ENCODE results near the gene CHST11.

CHST11 gene

GRCh38 chr12:104503191-104503590 is 46.4 kb downstream of the CHST11 start:
- DNase-seq (ENCODE audit: low read depth in 2 of 2): no peak

- no peak for DNase-seq (ENCODE audit: low read depth in 2 of 2)
Measured at GRCh38 chr12:104504146-104504545, 47.4 kb downstream of the CHST11 start.

- no peak for DNase-seq (ENCODE audit: low read depth in 2 of 2)
Measured at GRCh38 chr12:104505095-104505818, 48.5 kb downstream of the CHST11 start.

- no peak for DNase-seq (ENCODE audit: low read depth in 2 of 2)
Measured at GRCh38 chr12:104506676-104507401, 50.1 kb downstream of the CHST11 start.

GRCh38 chr12:104507672-104508071 is 50.9 kb downstream of the CHST11 start:
- no peak for DNase-seq (ENCODE audit: low read depth in 2 of 2)

DNA sequence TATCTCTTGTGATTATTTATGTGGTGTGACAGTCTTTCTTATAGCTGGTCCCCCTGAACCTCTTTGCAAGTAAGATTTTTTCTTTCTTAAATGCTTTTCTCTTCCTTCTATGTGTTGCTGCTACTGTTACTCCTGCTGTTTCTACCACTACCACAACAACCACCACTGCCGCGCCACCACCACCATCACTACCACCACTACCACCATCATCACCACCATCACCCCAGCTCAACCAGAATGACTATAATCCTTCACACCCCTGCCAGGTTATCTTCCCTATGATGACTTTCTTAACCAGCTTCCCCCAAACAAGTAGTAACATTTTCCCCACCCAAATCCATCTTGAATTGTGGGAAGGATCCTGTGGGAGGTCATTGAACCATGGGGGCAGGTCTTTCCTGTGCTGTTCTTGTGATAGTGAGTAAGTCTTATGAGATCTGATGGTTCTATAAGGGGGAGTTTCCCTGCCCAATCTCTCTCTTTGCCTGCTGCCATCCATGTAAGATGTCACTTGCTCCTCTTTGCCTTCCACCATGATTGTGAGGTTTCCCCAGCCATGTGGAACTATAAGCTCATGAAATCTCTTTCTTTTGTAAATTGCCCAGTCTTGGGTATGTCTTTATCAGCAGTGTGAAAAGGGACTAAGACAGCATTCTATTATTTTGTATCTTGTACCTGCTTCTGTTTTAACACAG is 52.2 kb downstream of the CHST11 start:
- no peak for DNase-seq (ENCODE audit: low read depth in 2 of 2)

DNA sequence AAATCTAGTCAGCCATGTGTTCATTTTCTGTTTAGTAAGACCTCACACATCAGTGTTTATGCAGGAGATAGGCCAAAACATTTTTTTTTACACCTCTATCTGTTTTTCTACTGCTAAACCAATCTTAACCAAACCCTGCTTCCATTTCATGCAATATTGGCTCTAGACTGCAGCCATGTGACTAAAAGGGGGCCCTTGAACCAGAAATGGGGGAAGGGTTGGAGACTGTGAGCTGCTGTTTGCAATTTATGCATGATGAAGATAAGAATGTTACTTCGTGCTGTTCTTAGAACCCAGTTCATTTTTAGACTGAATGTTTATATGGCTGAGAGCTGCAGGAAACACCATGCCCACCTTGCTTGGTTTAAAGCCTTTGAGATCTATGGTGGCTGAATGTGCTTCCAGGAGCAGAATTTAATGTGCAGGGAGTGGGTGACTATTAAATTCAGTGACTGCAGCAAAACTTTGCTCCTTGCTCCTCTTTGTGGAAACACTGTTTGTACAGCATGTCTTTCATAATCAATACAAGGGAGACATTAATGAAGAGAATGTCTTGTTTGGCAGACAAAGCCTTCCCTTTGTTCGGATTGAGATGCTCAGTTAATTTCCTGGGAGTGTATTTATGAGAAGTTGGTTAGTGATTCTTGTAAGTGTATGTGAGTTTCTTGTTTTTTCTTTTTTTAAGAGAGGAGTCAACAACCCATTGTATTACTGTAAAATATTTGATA is 53.6 kb downstream of the CHST11 start:
- DNase-seq (ENCODE audit: low read depth in 2 of 2): no peak

GRCh38 chr12:104510873-104511440 is 54.2 kb downstream of the CHST11 start:
- no peak for DNase-seq (ENCODE audit: low read depth in 2 of 2)

DNA sequence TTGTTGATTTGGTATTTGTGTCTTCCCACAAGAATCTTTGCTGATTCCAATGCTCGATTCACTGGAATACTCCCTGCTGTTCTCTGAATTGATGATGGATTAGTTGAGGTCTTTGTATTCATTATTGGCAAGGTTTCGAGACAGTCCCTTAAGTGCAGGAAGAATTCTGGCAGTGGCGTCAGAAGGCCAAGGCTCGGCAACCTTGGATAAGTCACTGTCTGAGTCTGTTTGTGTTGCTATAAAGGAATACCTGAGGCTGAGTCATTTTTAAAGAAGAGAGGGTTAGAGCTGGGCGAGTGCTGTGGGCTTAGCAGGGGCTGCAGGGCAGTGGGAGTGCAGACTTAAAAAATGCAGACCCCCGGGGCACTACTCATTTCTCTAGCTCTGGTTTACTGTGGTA is 56.9 kb downstream of the CHST11 start:
- no peak for DNase-seq (ENCODE audit: low read depth in 2 of 2)

- no peak for DNase-seq (ENCODE audit: low read depth in 2 of 2)
Measured at GRCh38 chr12:104514092-104514810, 57.5 kb downstream of the CHST11 start.

DNA sequence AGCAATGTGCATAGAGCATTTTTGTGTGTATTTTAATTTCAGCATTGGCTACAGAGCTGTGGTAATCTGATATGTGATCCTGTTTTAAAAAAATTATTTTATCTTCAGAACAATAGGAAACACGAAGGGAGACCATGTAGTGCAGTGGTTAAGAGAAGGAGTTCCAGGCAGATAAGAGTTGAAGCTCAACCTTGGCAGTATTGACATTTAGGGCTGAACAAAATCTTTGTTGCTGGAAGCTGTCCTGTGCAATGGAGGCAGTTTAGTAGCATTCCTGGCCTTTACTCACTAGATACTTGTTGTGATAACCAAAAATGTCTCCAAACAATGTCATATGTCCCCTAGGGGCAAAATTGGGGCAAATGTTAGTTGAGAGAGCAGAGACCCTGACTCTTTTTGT is 59.2 kb downstream of the CHST11 start:
- no peak for DNase-seq (ENCODE audit: low read depth in 2 of 2)

DNA sequence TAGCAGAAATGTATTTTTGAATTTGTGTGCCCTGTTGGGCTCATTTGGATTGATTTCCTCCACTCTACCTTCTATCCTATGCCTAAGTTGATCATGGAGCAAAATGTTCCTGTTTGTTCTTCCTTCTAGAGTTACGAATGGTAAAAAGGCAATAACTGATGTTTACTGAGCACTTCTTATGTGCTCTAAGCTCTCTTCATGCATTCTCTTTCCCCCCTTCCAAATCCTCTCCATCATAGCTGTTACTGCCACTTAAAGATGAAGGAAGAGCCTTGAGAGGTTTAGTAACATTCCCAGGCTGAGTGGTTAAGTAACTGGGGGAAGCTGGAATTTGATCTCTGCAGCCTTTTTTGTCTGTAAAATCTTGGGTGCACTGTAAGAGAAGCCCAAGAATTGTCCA is 60.1 kb downstream of the CHST11 start:
- DNase-seq (ENCODE audit: low read depth in 2 of 2): no peak

GRCh38 chr12:104517880-104518279 is 61.1 kb downstream of the CHST11 start:
- no peak for DNase-seq (ENCODE audit: low read depth in 2 of 2)

DNA sequence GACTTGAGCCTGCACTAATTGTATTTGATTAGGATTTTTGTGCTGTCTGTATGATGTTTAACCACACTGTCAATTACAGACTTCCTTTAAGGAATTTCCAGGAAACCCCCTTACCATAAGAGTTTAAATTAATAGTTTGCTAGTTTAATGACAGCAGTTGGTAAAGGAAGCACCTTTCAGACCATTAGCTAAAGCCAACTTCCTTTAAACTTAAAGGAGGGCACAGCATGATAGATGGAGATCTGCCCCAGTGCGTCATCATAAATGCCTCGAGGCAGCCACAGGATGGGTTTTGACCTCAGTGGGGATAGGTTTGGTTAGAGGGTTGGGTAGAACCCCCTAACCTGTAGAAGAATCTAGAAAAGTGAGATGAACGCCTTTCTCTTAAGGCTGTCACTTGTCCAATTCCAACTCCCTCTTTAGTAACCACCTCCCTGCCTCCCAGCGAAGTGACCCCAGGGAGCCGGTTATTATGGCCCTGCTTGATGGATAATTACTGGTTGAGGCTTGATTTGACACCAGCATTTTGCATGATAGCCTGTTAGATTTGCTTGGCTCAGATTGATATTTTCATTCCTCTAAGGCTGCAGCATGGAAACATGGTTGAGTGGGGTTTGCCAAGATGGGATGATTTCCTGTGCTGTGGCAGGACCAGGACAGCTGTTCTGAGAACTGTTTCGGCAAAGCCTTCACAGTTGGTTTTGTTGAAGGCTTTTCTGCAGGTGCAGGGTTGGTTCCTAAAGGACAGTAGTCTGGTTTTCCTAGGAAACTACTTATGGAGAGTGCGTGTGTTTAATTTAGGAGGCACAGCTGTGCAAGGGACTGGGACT is 62.7 kb downstream of the CHST11 start:
- no peak for DNase-seq (ENCODE audit: low read depth in 2 of 2)

GRCh38 chr12:104520242-104520900 is 63.6 kb downstream of the CHST11 start:
- no peak for DNase-seq (ENCODE audit: low read depth in 2 of 2)

- no peak for DNase-seq (ENCODE audit: low read depth in 2 of 2)
Measured at GRCh38 chr12:104521731-104522130, 65.0 kb downstream of the CHST11 start.

DNA sequence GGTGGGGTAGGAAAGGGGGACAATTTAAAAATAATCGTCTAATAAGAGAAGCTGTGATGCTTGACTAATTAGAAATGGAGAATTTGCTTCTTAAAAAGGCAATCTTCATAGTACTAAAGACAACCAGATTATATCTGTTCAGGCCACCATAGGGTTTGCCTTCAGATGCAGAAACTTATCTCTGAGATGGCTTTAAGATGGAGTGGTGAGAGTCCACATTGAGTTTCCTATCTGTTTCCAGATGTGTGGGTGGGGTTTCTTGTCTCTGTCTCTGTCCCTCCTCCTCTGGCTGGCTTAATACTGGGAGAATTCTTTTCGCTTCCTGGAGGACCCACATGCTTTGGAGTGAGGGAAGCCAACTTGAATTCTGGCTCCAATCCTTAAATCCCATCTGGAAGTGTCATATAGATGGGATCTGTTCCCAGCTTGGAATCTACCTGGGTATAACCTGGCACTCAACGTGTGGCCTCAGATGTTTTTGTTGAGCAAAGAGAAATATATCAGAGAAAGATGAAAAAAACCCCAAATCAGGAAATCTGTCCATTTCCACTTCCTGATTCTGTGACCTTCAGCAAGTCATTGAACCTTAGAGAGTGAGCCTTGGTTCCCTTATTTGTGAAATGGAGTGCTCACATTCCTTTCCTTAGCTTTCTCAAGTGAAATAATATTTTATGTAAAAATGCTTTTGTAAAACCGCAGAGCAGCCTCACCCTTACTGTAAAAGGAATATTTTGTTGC is 66.4 kb downstream of the CHST11 start:
- DNase-seq (ENCODE audit: low read depth in 2 of 2): no peak

- no peak for DNase-seq (ENCODE audit: low read depth in 2 of 2)
Measured at GRCh38 chr12:104524034-104524832, 67.5 kb downstream of the CHST11 start.
